Caco-2 (cell line): Measurements from ENCODE around the gene PCDH15. TPM values are rescaled to one million over a fixed set of nuclear protein-coding genes. Genes with fewer than 3 reads are reported as not detected.

Experiments
- BruUV-seq: library from RNA; stranded (reverse); fragments of 400-500 nt; replicated peaks from 2 replicates; lab custom pipeline; 2021; lab: Mats Ljungman, UMichigan
- CTCF ChIA-PET: fragments of 300-600 bp; sonication (Branson Sonifier 250); formaldehyde crosslinking; loops from one replicate; lab custom pipeline; 2022; ENCODE audit warnings: antibody characterized with exemption; lab: Charles Lee
- POLR2A ChIA-PET: fragments of 300-600 bp; sonication (Branson Sonifier 250); formaldehyde crosslinking; loops from one replicate; lab custom pipeline; 2022; ENCODE audit warnings: antibody characterized with exemption; lab: Charles Lee
- DNase-seq, 2 experiments: peaks; one replicate each; pipeline versions ENCODE4 v3.0.0 to v3.0.0-alpha.2; 2020 to 2022
- H3K27me3 ChIP-seq: replicated peaks from 2 replicates; pipeline ENCODE4 v1.6.0; 2011; ENCODE audit warnings: low read length; ENCODE audit not compliant: control insufficient read depth, insufficient read depth
- H3K36me3 ChIP-seq: 2 replicates; pipeline ENCODE4 v1.5.1; 2011; ENCODE audit warnings: low read length; ENCODE audit not compliant: control insufficient read depth, insufficient read depth
- H3K4me1 ChIP-seq: fragments of 250-450 bp; sonication (Bioruptor Pico); 2 replicates; pipeline ENCODE4 v1.5.1; 2020; ENCODE audit warnings: mild to moderate bottlenecking
- H3K4me3 ChIP-seq: 2 replicates; pipeline ENCODE4 v1.5.1; 2011; ENCODE audit warnings: low read depth, mild to moderate bottlenecking, control low read depth, low read length
- H3K9me3 ChIP-seq: fragments of 250-450 bp; sonication (Bioruptor Pico); 2 replicates; pipeline ENCODE4 v1.5.1; 2020; ENCODE audit warnings: mild to moderate bottlenecking, moderate library complexity
- H3K27ac Mint-ChIP-seq: one replicate; pipeline ENCODE4 v1.8.0; 2022; ENCODE audit warnings: mixed read lengths; ENCODE audit not compliant: unreplicated experiment
- H3K27me3 Mint-ChIP-seq: one replicate; pipeline ENCODE4 v1.8.0; 2022; ENCODE audit warnings: mixed read lengths; ENCODE audit not compliant: insufficient read depth, unreplicated experiment
- H3K36me3 Mint-ChIP-seq: one replicate; pipeline ENCODE4 v1.8.0; 2022; ENCODE audit warnings: mild to moderate bottlenecking, mixed read lengths; ENCODE audit not compliant: insufficient read depth, unreplicated experiment
- H3K4me1 Mint-ChIP-seq: one replicate; pipeline ENCODE4 v1.8.0; 2022; ENCODE audit warnings: low read depth, mixed read lengths; ENCODE audit not compliant: unreplicated experiment
- H3K4me3 Mint-ChIP-seq: one replicate; pipeline ENCODE4 v1.8.0; 2022; ENCODE audit warnings: mild to moderate bottlenecking, moderate library complexity, mixed read lengths; ENCODE audit not compliant: unreplicated experiment
- H3K9me3 Mint-ChIP-seq: one replicate; pipeline ENCODE4 v1.8.0; 2022; ENCODE audit warnings: mixed read lengths; ENCODE audit not compliant: unreplicated experiment
- CTCF ChIP-seq, 2 experiments: fragments of 200-600 bp in 1 of 2; IDR thresholded peaks; 1 replicate in 1 of 2; 2 replicates in 1 of 2; pipeline versions ENCODE4 v1.5.1 to v1.8.0; 2011 to 2022; ENCODE audit warnings: antibody characterized with exemption in 1 of 2, control low read depth in 1 of 2, inconsistent platforms in 1 of 2, low read depth in 1 of 2, low read length in 1 of 2, mild to moderate bottlenecking in 1 of 2, moderate library complexity in 1 of 2; ENCODE audit not compliant: insufficient read depth in 1 of 2, severe bottlenecking in 1 of 2, unreplicated experiment in 1 of 2
- intact Hi-C: fragments of 100-400 bp; cut with micrococcal nuclease; formaldehyde crosslinking; loops from one replicate; pipeline ENCODE4 v1.10.0; 2022; ENCODE audit not compliant: unreplicated experiment
- total RNA-seq: library from RNA; stranded (reverse); gene quantifications from 2 replicates; pipeline ENCODE4 v1.2.3, GENCODE V29; 2022

PCDH15 gene
- total RNA-seq, 1 experiment from 2014 or later, result 0.02 TPM

- Histone ChIP-seq H3K27me3 (no peaks in the 10 kb centered on the region), H3K36me3 (no peaks in the 10 kb centered on the region), H3K4me1 (no peaks in the 10 kb centered on the region), H3K4me3 (no peak overlapping the region), H3K9me3 (no peaks in the 10 kb centered on the region)
- intact Hi-C loops, result no loop called here
- H3K27ac Mint-ChIP-seq, result no peak overlapping the region
- no peaks in the 10 kb centered on the region for H3K4me1 Mint-ChIP-seq
- no peaks in the 10 kb centered on the region for H3K36me3 Mint-ChIP-seq
- POLR2A ChIA-PET, result no interaction called here
- no TSS peak for BruUV-seq
- H3K27me3 Mint-ChIP-seq, result no peaks in the 10 kb centered on the region
- peaks cover 10% of the 10 kb centered on the region for H3K9me3 Mint-ChIP-seq
- no peak for TF ChIP-seq CTCF (IDR thresholded peaks at IDR 0.05; ENCODE audit: insufficient read depth in 1 of 2, low read depth in 1 of 2, low read length in 1 of 2, severe bottlenecking in 1 of 2, unreplicated experiment in 1 of 2)
- DNase-seq, result no peak
- CTCF ChIA-PET, result no interaction called here
- no peak overlapping the region for H3K4me3 Mint-ChIP-seq
Measured at GRCh38 chr10:54708591-54708990, 92.4 kb downstream of the PCDH15 start.

GRCh38 chr10:54708021-54708420, 93.0 kb downstream of the PCDH15 start:
- DNase-seq, result no peak
- Histone ChIP-seq H3K27me3 (no peaks in the 10 kb centered on the region), H3K4me1 (no peaks in the 10 kb centered on the region), H3K36me3 (no peaks in the 10 kb centered on the region), H3K4me3 (no peak overlapping the region), H3K9me3 (no peaks in the 10 kb centered on the region)
- ChIA-PET CTCF (no interaction called here), POLR2A (no interaction called here)
- H3K27me3 Mint-ChIP-seq, result no peaks in the 10 kb centered on the region
- no peak overlapping the region for H3K27ac Mint-ChIP-seq
- no peak for TF ChIP-seq CTCF (IDR thresholded peaks at IDR 0.05; ENCODE audit: insufficient read depth in 1 of 2, low read depth in 1 of 2, low read length in 1 of 2, severe bottlenecking in 1 of 2, unreplicated experiment in 1 of 2)
- H3K36me3 Mint-ChIP-seq, result no peaks in the 10 kb centered on the region
- peaks cover 16% of the 10 kb centered on the region for H3K9me3 Mint-ChIP-seq
- no peaks in the 10 kb centered on the region for H3K4me1 Mint-ChIP-seq
- no TSS peak for BruUV-seq
- no peak overlapping the region for H3K4me3 Mint-ChIP-seq
- intact Hi-C loops, result no loop called here

DNA sequence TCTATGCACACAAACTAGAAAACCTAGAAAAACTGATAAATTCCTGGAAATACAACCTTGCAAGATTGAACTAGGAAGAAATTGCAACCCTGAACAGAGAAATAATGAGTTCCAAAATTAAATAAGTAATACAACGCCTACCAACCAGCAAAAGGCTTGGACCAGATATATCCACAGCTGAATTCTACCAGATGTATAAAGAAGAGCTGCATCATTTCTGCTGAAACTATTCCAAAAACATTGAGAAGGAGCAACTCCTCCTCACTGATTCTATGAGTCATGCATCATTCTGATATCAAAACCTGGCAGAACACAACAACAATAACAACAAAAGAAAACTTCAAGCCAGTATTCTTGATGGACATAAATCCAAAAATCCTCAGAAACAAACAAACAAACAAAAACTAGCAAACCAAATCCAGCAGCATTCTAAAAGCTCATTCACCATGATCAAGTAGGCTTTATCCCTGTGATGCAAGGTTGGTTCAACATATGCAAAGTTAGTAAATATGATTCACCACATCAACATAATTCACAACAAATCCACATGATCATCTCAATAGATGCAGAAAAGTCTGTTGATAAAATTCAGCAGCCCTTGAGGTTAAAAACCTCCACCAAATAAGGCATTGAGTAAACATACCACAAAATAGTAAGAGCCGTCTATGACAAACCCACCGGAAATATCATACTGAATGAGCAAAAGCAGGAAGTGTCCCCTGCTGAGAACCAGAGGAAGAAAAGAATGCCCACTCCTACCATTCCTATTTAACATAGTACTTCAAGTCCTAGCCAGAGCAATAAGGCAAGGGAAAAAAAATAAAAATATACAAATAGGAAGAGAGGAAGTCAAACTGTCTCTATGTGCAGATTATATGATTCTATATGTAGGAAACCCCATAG, 98.2 kb downstream of the PCDH15 start:
- H3K36me3 Mint-ChIP-seq, result no peaks in the 10 kb centered on the region
- ChIA-PET CTCF (no interaction called here), POLR2A (no interaction called here)
- TF ChIP-seq CTCF (IDR thresholded peaks at IDR 0.05; ENCODE audit: insufficient read depth in 1 of 2, low read depth in 1 of 2, low read length in 1 of 2, severe bottlenecking in 1 of 2, unreplicated experiment in 1 of 2), result no peak
- Histone ChIP-seq H3K9me3 (no peaks in the 10 kb centered on the region), H3K4me1 (no peaks in the 10 kb centered on the region), H3K36me3 (no peaks in the 10 kb centered on the region), H3K4me3 (no peak overlapping the region), H3K27me3 (no peaks in the 10 kb centered on the region)
- peaks cover 25% of the 10 kb centered on the region for H3K9me3 Mint-ChIP-seq
- no peaks in the 10 kb centered on the region for H3K4me1 Mint-ChIP-seq
- H3K27ac Mint-ChIP-seq, result no peak overlapping the region
- H3K4me3 Mint-ChIP-seq, result no peak overlapping the region
- no TSS peak for BruUV-seq
- intact Hi-C loops, result no loop called here
- no peaks in the 10 kb centered on the region for H3K27me3 Mint-ChIP-seq
- DNase-seq, result no peak
